GM12878 (cell line): ENCODE results near the gene PRKG1. TPM values are rescaled to one million over a fixed set of nuclear protein-coding genes. Genes with fewer than 3 reads are reported as not detected.

Experiments
- ATAC-seq: fragments of 200-7000 bp; cut with Tn5 transposase; 3 replicates; pipeline ENCODE4 v1.9.1; 2020; ENCODE audit warnings: mild to moderate bottlenecking, moderate library complexity
- BruUV-seq: library from RNA; stranded (reverse); fragments of 400-500 nt; replicated peaks from 2 replicates; lab custom pipeline; 2021; lab: Mats Ljungman, UMichigan
- CTCF ChIA-PET: fragments of 300-600 bp; sonication (Branson Sonifier 250); formaldehyde crosslinking; extraction: SDS; loops from one replicate; lab custom pipeline; 2021; ENCODE audit warnings: inconsistent platforms; lab: Yijun Ruan, JAX
- POLR2A ChIA-PET: fragments of 350-600 bp; formaldehyde crosslinking; extraction: SDS; loops from one replicate; lab custom pipeline; 2021; ENCODE audit warnings: inconsistent platforms; lab: Charles Lee
- RAD21 ChIA-PET: fragments of 300-600 bp; sonication (Branson Sonifier 250); formaldehyde crosslinking; loops from one replicate; lab custom pipeline; 2023; ENCODE audit warnings: antibody characterized with exemption; ENCODE audit not compliant: unreplicated experiment; lab: Charles Lee
- SMC1A ChIA-PET: fragments of 300-600 bp; sonication (Branson Sonifier 250); formaldehyde crosslinking; loops from one replicate; lab custom pipeline; 2023; ENCODE audit not compliant: unreplicated experiment, uncharacterized antibody; lab: Charles Lee
- DNase-seq: peaks from one replicate; pipeline ENCODE4 v3.0.0-alpha.2; 2011; ENCODE audit warnings: low read depth, low spot score
- FAIRE-seq: peaks from 3 replicates; lab custom pipeline; 2011; peaks lifted over from hg19 to GRCh38; lab: Jason Lieb, UNC
- H2AFZ ChIP-seq: 2 replicates; pipeline ENCODE4 v1.6.0; 2011; ENCODE audit warnings: low read depth, low read length, control low read depth; ENCODE audit not compliant: control insufficient read depth
- H3K27ac ChIP-seq: 2 replicates; pipeline ENCODE4 v1.5.1; 2011; ENCODE audit warnings: control low read depth; ENCODE audit not compliant: control insufficient read depth, insufficient read depth
- H3K27me3 ChIP-seq, 2 experiments: replicated peaks in 1 of 2; 2 replicates each; pipeline versions ENCODE4 v1.6.0 to v1.6.1; 2011; ENCODE audit warnings: low read length in 1 of 2; ENCODE audit not compliant: control insufficient read depth in 2 of 2, insufficient read depth in 2 of 2
- H3K36me3 ChIP-seq, 2 experiments: 2 replicates each; pipeline ENCODE4 v1.5.1; 2011; ENCODE audit warnings: low read length in 1 of 2; ENCODE audit not compliant: control insufficient read depth in 2 of 2, insufficient read depth in 2 of 2
- H3K4me1 ChIP-seq: 2 replicates; pipeline ENCODE4 v1.6.1; 2011; ENCODE audit warnings: mild to moderate bottlenecking, low read length, moderate library complexity, mixed read lengths; ENCODE audit not compliant: control insufficient read depth, insufficient read depth
- H3K4me2 ChIP-seq: 2 replicates; pipeline ENCODE4 v1.6.0; 2011; ENCODE audit warnings: control low read depth; ENCODE audit not compliant: control insufficient read depth, insufficient read depth
- H3K4me3 ChIP-seq: fragments of 200-600 bp; sonication (generic); 2 replicates; pipeline ENCODE4 v1.5.1; 2016
- H3K79me2 ChIP-seq: 2 replicates; pipeline ENCODE4 v1.6.0; 2011; ENCODE audit warnings: low read length; ENCODE audit not compliant: control insufficient read depth, insufficient read depth
- H3K9ac ChIP-seq: 2 replicates; pipeline ENCODE4 v1.8.0; 2011; ENCODE audit warnings: low read length, control low read depth, mixed read lengths; ENCODE audit not compliant: control insufficient read depth, insufficient read depth
- H3K9me3 ChIP-seq: replicated peaks from 3 replicates; pipeline ENCODE4 v1.5.1; 2011; ENCODE audit warnings: mild to moderate bottlenecking, low read length; ENCODE audit not compliant: control insufficient read depth, insufficient read depth
- H4K20me1 ChIP-seq: 2 replicates; pipeline ENCODE4 v1.6.0; 2011; ENCODE audit not compliant: control insufficient read depth, insufficient read depth
- ATF7 ChIP-seq: fragments of 450-650 bp; IDR thresholded peaks from 2 replicates; pipeline ENCODE4 v1.6.1; 2016; ENCODE audit warnings: low read depth, mild to moderate bottlenecking
- E2F4 ChIP-seq: IDR thresholded peaks from 2 replicates; pipeline ENCODE4 v1.6.1; 2012; ENCODE audit warnings: low read depth, low read length, improper control_type of control experiment
- HDGF ChIP-seq: fragments of 450-650 bp; IDR thresholded peaks from 2 replicates; pipeline ENCODE4 v1.6.1; 2016; ENCODE audit warnings: antibody characterized with exemption
- IRF5 ChIP-seq: fragments of 450-650 bp; IDR thresholded peaks from 2 replicates; pipeline ENCODE4 v1.6.1; 2017; ENCODE audit warnings: borderline replicate concordance
- MAX ChIP-seq: IDR thresholded peaks from 2 replicates; pipeline ENCODE4 v1.6.1; 2012; ENCODE audit warnings: low read depth, low read length, improper control_type of control experiment
- NFXL1 ChIP-seq: fragments of 450-650 bp; IDR thresholded peaks from 2 replicates; pipeline ENCODE4 v1.6.1; 2017; ENCODE audit warnings: antibody characterized with exemption, mild to moderate bottlenecking, borderline replicate concordance
- RFX5 ChIP-seq: IDR thresholded peaks from 2 replicates; pipeline ENCODE4 v1.6.1; 2011; ENCODE audit warnings: low read depth, low read length, improper control_type of control experiment
- SPI1 ChIP-seq: IDR thresholded peaks from 2 replicates; pipeline ENCODE4 v1.6.1; 2011; ENCODE audit warnings: low read depth, mild to moderate bottlenecking, low read length, moderate library complexity, borderline replicate concordance; ENCODE audit not compliant: insufficient read depth
- SREBF2 ChIP-seq: IDR thresholded peaks from 2 replicates; pipeline ENCODE4 v1.6.1; 2012; ENCODE audit warnings: mild to moderate bottlenecking, low read length
- YY1 ChIP-seq: IDR thresholded peaks from 2 replicates; pipeline ENCODE4 v1.6.1; 2011; ENCODE audit warnings: low read depth, mild to moderate bottlenecking, low read length
- ZNF274 ChIP-seq: IDR thresholded peaks from one replicate; pipeline ENCODE4 v1.8.0; 2011; ENCODE audit not compliant: insufficient read length, insufficient read depth
- WGBS: methylation state at CpG from one replicate; pipeline ENCODE4 v1.1.6; 2016; ENCODE audit warnings: low lambda C conversion rate; ENCODE audit not compliant: insufficient replicate concordance, insufficient coverage; ENCODE audit errors: missing lambda C conversion rate; 5-methylcytosine and 5-hydroxymethylcytosine counted together
- in situ Hi-C: fragments of 300-500 bp; cut with MboI; formaldehyde crosslinking; loops from 9 replicates; pipeline ENCODE4 v1.14.3; 2018; ENCODE audit warnings: mixed read lengths
- intact Hi-C: fragments of 100-400 bp; cut with micrococcal nuclease; formaldehyde crosslinking; loops from one replicate; pipeline ENCODE4 v1.14.2; 2022; ENCODE audit not compliant: unreplicated experiment
- polyA plus RNA-seq, 11 experiments: library from polyadenylated mRNA; depleted of rRNA in 4 of 11; unstranded in 6 of 11; stranded (reverse) in 5 of 11; fragments of >200 nt; fragmentation: Nextera tagmentation in 4 of 11; fragmentation: Illumina TruSeq in 1 of 11; extraction: Ambion mirVana in 4 of 11; extraction: Trizol in 1 of 11; gene quantifications; 1 replicate in 1 of 11; 2 replicates in 10 of 11; pipeline versions ENCODE4 v1.2.1 to v1.2.3, GENCODE V29; 2011 to 2016; ENCODE audit warnings: inconsistent platforms in 2 of 11, missing spikeins in 2 of 11, low read depth in 1 of 11
- total RNA-seq, 4 experiments: library from RNA; depleted of rRNA in 3 of 4; stranded (reverse); fragments of >200 nt in 3 of 4; fragmentation: Illumina TruSeq in 1 of 4; extraction: Trizol in 1 of 4; gene quantifications; 2 replicates each; pipeline versions ENCODE4 v1.2.1 to v1.2.3, GENCODE V29; 2013 to 2021

Gene PRKG1
- total and polyA plus RNA-seq, 10 of the 15 experiments (the other 5 are each of a cell fraction or from before 2014, with no cell fraction given), result 0.04 to 0.05 TPM; not detected in 8

GRCh38 chr10:52221923-52222322 lies 1147.6 kb downstream of the PRKG1 start:
- Histone ChIP-seq H3K27me3 (no peaks in the 10 kb centered on the region), H3K36me3 (no peaks in the 10 kb centered on the region), H3K4me2 (no peak overlapping the region), H3K79me2 (no peaks in the 10 kb centered on the region), H4K20me1 (no peaks in the 10 kb centered on the region), H3K4me1 (peaks cover 2% of the 10 kb centered on the region; the same call in 1 of the 2 replicates), H2AFZ (no peak overlapping the region), H3K9ac (no peak overlapping the region), H3K4me3 (no peak overlapping the region), H3K27ac (no peak overlapping the region), H3K9me3 (no peaks in the 10 kb centered on the region)
- SMC1A ChIA-PET, result interaction anchor here (0.8 to 1.0 kb wide), 2 partner anchors 9 to 285 kb away, joined by 3 read pairs; no protein-coding TSS in a partner anchor
- ATAC-seq, result no peak
- RAD21 ChIA-PET, result no interaction called here
- POLR2A ChIA-PET, result no interaction called here
- no peak for FAIRE-seq
- no peak for DNase-seq
- CTCF ChIA-PET, result no interaction called here
- in situ Hi-C loops (loop anchor here (25.0 kb wide), 1 partner anchor 1210 kb away; no protein-coding TSS in a partner anchor), intact Hi-C loops (no loop called here)
- no peak for TF ChIP-seq SREBF2
- no peak for TF ChIP-seq E2F4
- no peak for TF ChIP-seq IRF5
- no peak for TF ChIP-seq SPI1
- no peak for TF ChIP-seq HDGF
- TF ChIP-seq YY1, result no peak
- TF ChIP-seq NFXL1, result no peak
- TF ChIP-seq RFX5, result no peak
- no peak for TF ChIP-seq ZNF274
- no peak for TF ChIP-seq ATF7
- no peak for TF ChIP-seq MAX
- no TSS peak for BruUV-seq
- 21% methylated on average over 4 of the region's 4 CpGs for WGBS
